ENCODE measurements around the gene GNLY.

DNA sequence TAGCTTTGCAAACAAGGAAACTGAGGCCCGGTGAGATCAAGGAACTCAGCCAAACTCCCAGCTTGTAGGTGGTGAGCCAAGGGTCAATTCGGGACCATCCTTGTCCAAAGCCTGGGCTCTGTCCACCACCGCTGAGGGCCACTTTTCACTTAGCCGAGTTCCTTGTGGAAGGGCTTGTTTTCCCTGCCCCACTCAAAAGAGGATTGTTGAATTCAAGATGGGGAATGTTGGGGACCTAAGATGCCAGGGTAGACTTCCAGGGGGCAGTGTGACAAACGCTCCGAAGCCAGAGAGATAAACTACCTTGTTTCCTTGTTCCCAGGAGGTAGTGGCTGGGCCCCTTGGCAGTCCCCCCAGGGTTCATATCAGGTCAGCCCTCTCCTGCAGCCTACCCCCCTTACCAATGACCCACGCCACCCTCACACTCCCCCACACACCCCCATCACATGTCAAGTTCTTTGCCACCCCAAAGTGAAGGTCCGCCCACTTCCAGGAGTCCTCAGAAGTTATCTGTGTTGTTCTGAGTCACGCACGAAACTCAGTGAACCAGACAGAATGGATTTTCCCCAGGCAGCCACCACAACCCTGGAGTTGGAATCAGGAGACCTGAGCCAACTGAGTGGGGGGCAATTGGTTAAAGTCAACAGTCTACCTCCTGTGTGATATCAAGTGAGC lies 49.3 kb downstream of the GNLY start:
- TF ChIP-seq EP300 (IDR thresholded peaks at IDR 0.05) (no peak), CTCF (IDR thresholded peaks at IDR 0.05) (no peak), POLR2AphosphoS5 (IDR thresholded peaks at IDR 0.05) (no peak)

All from upper lobe of left lung (tissue), 4 donors.